Lung (tissue), 12 donors: Measurements from ENCODE around the gene ADGRG2. TPM values are rescaled to one million over a fixed set of nuclear protein-coding genes. Genes with fewer than 3 reads are reported as not detected.
"Not testable (repeated sequence)": the region's sequence is repeated elsewhere in the genome, so short reads cannot be mapped to it uniquely, and the experiment has no call there.

ENCODE experiments used
- ATAC-seq: fragments of 200-7000 bp; cut with Tn5 transposase; one replicate; pipeline ENCODE4 v1.9.1; 2020; ENCODE audit warnings: moderate number of reproducible peaks; ENCODE audit not compliant: insufficient read depth, low FRiP score
- DNase-seq, 3 donors: peaks; one replicate each; pipeline ENCODE4 v3.0.0-alpha.2; 2013 to 2017
- H3K27ac ChIP-seq, 2 donors: one replicate each; pipeline ENCODE4 v1.5.1; 2013; ENCODE audit warnings: mild to moderate bottlenecking in 2 of 2, moderate library complexity in 2 of 2, control low read depth in 1 of 2, inconsistent platforms in 1 of 2, low read depth in 1 of 2, low read length in 1 of 2
- H3K27me3 ChIP-seq, 3 donors: one replicate each; pipeline ENCODE4 v1.5.1; 2013; ENCODE audit warnings: low read length in 2 of 3; ENCODE audit not compliant: control insufficient read depth in 3 of 3, insufficient read depth in 3 of 3
- H3K36me3 ChIP-seq, 4 donors: one replicate each; pipeline ENCODE4 v1.5.1; 2013; ENCODE audit warnings: low read length in 4 of 4, mild to moderate bottlenecking in 1 of 4, moderate library complexity in 1 of 4; ENCODE audit not compliant: control insufficient read depth in 4 of 4, insufficient read depth in 4 of 4
- H3K4me1 ChIP-seq, 5 donors: one replicate each; pipeline ENCODE4 v1.5.1; 2013; ENCODE audit warnings: low read length in 5 of 5, mild to moderate bottlenecking in 2 of 5, moderate library complexity in 1 of 5; ENCODE audit not compliant: control insufficient read depth in 5 of 5, insufficient read depth in 5 of 5
- H3K4me3 ChIP-seq: one replicate; pipeline ENCODE4 v1.5.1; 2013; ENCODE audit warnings: mild to moderate bottlenecking, control low read depth, moderate library complexity
- H3K9ac ChIP-seq, 2 donors: one replicate each; pipeline ENCODE4 v1.5.1; 2013; ENCODE audit warnings: low read length in 2 of 2, control low read depth in 1 of 2; ENCODE audit not compliant: insufficient read depth in 1 of 2
- H3K9me3 ChIP-seq, 4 donors: one replicate each; pipeline ENCODE4 v1.5.1; 2013; ENCODE audit warnings: low read length in 3 of 4, mild to moderate bottlenecking in 1 of 4, moderate library complexity in 1 of 4; ENCODE audit not compliant: control insufficient read depth in 4 of 4, insufficient read depth in 3 of 4
- WGBS, 2 donors: extraction: QIAGEN DNeasy Blood & Tissue Kit; methylation state at CpG; one replicate each; pipeline ENCODE4 v1.1.7; 2013; 5-methylcytosine and 5-hydroxymethylcytosine counted together
- polyA plus RNA-seq, 2 donors: library from polyadenylated mRNA; stranded (reverse); fragments of 200-250 nt; gene quantifications; one replicate each; pipeline ENCODE4 v1.2.1, GENCODE V29; 2013
- total RNA-seq, 2 donors: library from RNA; depleted of rRNA in 1 of 2; stranded (reverse); fragments of >200 nt in 1 of 2; gene quantifications; one replicate each; pipeline ENCODE4 v1.2.1, GENCODE V29; 2014 to 2021
- TF ChIP-seq, protein P1 (sequence below): IDR thresholded peaks from 2 replicates; pipeline ENCODE4 v1.5.1; 2012; ENCODE audit warnings: mild to moderate bottlenecking; ENCODE audit errors: control extremely low read depth, extremely low read depth
- donor health status: control.
- donor health status: control.
- donor health status: Bipolar disorder and iron deficiency.
- donor health status: healthy.
- donor health status: DM: yes; HTN: yes; CAD: no.

ADGRG2 gene
- total and polyA plus RNA-seq, 4 donors, result 0.24 to 10.5 (median 1.00) TPM

- Histone ChIP-seq H3K27ac (no peak overlapping the region), H3K9me3 (no peaks in the 10 kb centered on the region), H3K4me3 (no peak overlapping the region), H3K4me1 (peaks cover 0 to 6% (median 0%) of the 10 kb centered on the region in 5 donors), H3K36me3 (no peaks in the 10 kb centered on the region), H3K9ac (no peak overlapping the region), H3K27me3 (peaks cover 2 to 9% (median 8%) of the 10 kb centered on the region in 3 donors)
- no peak for ATAC-seq
- TF ChIP-seq, protein P1, sequence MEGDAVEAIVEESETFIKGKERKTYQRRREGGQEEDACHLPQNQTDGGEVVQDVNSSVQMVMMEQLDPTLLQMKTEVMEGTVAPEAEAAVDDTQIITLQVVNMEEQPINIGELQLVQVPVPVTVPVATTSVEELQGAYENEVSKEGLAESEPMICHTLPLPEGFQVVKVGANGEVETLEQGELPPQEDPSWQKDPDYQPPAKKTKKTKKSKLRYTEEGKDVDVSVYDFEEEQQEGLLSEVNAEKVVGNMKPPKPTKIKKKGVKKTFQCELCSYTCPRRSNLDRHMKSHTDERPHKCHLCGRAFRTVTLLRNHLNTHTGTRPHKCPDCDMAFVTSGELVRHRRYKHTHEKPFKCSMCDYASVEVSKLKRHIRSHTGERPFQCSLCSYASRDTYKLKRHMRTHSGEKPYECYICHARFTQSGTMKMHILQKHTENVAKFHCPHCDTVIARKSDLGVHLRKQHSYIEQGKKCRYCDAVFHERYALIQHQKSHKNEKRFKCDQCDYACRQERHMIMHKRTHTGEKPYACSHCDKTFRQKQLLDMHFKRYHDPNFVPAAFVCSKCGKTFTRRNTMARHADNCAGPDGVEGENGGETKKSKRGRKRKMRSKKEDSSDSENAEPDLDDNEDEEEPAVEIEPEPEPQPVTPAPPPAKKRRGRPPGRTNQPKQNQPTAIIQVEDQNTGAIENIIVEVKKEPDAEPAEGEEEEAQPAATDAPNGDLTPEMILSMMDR, result no peak
- DNase-seq, result no peak
- WGBS, 2 donors, result 77 to 95% methylated on average over 6 of the region's 6 CpGs
Observed at GRCh38 chrX:18981124-18981807, 141.0 kb downstream of the ADGRG2 start.

DNA sequence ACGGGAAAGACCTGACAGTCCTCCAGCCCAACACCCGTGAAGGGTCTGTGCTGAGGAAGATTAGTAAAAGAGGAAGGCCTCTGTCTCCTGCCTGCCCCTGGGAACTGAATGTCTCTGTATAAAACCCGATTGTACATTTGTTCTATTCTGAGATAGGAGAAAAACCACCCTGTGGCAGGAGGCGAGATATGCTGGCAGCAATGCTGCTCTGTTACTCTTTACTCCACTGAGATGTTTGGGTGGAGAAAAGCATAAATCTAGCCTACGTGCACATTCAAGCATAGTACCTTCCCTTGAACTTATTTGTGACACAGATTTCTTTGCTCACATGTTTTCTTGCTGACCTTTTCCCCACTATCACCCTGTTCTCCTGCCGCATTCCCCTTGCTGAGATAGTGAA, 142.0 kb downstream of the ADGRG2 start:
- not testable (repeated sequence) for H3K27me3 ChIP-seq, H3K9ac ChIP-seq, H3K9me3 ChIP-seq, H3K4me1 ChIP-seq, DNase-seq, H3K4me3 ChIP-seq, ATAC-seq, H3K36me3 ChIP-seq
- WGBS, 2 donors, result 68 to 69% methylated on average over 6 of the region's 6 CpGs
- peak overlapping the region in 1 of 2 donors; percentile 33 for H3K27ac ChIP-seq

DNA sequence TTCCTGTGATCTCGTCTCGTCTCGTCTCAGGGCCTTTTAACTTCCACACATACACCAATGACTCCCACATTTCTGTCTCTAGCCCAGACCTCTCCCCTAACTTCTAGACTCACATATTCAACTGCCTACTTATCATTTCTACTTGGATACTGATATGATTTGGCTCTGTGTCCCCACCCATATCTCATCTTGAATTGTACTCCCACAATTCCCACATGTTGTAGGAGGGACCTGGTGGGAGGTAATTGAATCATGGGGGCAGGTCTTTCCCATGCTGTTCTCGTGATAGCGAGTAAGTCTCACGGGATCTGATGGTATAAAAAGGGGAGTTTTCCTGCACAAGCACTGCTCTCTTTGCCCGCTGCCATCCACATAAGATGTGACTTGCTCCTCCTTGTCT, 147.3 kb downstream of the ADGRG2 start:
- Histone ChIP-seq H3K9ac (no peak overlapping the region), H3K9me3 (no peaks in the 10 kb centered on the region), H3K4me3 (no peak overlapping the region), H3K27ac (no peak overlapping the region), H3K27me3 (peaks cover 0 to 15% (median 4%) of the 10 kb centered on the region in 3 donors), H3K36me3 (no peaks in the 10 kb centered on the region), H3K4me1 (no peaks in the 10 kb centered on the region)
- TF ChIP-seq, protein P1, result no peak
- 88 to 99% methylated on average over 7 of the region's 7 CpGs for WGBS, 2 donors
- no peak for DNase-seq
- no peak for ATAC-seq

DNA sequence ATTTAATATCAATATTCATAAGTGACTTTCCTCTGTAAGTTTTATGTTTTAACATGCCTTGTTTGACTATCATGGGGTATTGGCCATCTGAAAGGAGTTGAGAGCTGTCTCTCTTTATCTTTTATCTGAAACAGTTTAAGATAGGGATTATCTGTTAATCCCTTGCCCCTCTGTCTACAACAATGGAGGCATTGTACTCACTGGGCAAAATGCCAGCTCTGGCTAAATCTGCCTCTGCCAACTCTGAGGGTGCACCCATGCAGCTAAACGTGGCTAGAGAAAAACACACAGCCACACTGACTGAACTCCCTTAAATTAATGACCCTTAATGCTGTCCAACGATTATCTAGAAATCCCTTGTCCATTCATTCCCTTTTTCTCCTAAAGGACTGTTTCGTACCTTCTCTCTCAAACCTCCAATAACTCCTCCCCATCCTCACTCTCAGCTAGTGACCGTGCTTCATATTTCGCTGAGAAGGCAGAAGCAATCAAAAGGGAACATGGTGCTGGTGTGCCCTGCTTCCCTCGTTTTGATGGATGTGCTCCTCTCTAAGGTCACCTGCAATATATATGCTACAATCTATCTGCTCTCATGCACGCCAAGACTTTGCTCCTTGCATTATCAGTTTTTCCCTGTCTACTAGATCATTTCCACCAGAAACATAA, 148.6 kb downstream of the ADGRG2 start:
- no peak for DNase-seq
- Histone ChIP-seq H3K9me3 (no peaks in the 10 kb centered on the region), H3K27ac (no peak overlapping the region), H3K4me1 (no peaks in the 10 kb centered on the region), H3K36me3 (no peaks in the 10 kb centered on the region), H3K9ac (no peak overlapping the region), H3K4me3 (no peak overlapping the region), H3K27me3 (peaks cover 0 to 15% (median 4%) of the 10 kb centered on the region in 3 donors)
- 69 to 79% methylated on average over 7 of the region's 7 CpGs for WGBS, 2 donors
- TF ChIP-seq, protein P1, result no peak
- ATAC-seq, result no peak
